HK-2 (cell line): ENCODE data around the gene FAM72C.
A peak's percentile ranks its signal among the peaks of the same experiment; 100 is the strongest.
"Not testable (repeated sequence)": the region's sequence is repeated elsewhere in the genome, so short reads cannot be mapped to it uniquely, and the experiment has no call there.

ENCODE experiments used
- DNase-seq: peaks from one replicate; pipeline ENCODE4 v3.0.0-alpha.2; 2018; ENCODE audit not compliant: unreplicated experiment

FAM72C gene

DNA sequence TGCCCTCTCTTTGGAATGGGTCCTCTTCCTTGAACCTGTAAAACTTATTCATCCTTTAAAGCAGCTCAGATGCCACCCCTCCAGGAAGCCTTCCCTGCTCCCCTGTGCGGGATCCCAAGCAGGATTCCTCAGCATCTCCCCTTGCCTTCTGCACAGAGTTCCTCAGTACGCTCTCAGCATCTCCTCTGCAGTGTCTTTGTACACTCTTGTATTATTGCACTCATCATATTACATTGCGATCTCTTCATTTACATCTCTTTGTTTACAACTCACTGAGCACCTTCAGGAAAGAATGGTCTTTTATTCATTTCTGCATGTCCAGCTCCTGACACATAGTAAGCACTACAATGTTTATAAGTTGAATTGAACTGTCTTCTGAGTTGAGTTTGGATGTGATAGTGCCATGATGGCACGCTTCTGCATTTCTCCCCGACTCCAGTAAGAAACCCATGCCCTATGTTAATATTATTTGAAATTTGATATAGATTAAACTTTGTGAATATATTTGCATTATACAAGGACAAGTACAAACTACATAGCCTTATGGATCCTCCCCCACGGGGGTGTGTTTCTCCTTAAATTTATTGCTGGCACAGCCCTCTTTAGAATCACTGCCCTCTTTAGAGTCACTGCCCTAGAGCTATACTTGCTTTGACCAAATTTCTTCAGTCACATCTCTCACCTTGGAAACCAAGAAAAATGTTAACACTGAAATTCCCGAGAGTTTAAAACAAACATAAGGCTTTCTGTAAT, 13.1 kb upstream of the FAM72C start:
- not testable (repeated sequence) for DNase-seq

DNA sequence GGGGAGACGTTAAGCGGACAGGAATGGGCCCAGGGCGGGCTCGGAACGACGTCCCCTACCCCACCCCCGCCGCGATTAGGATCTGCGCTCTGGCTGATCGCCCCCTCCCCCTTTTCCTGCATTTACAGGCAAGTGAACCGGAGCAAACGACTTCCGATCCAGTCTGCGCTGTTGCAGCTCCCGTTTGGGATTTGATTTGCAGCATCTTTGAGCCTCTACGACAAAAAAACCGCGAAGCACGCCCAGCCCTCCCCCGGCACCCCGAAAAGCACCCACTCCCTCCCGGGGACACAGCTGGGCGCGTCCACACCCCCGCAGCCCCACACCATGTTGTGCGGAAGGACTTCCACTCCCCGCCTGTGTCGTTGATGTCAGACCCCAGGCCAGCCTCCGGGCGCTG, 2.6 kb upstream of the FAM72C start:
- DNase-seq, result peak; percentile 18

DNA sequence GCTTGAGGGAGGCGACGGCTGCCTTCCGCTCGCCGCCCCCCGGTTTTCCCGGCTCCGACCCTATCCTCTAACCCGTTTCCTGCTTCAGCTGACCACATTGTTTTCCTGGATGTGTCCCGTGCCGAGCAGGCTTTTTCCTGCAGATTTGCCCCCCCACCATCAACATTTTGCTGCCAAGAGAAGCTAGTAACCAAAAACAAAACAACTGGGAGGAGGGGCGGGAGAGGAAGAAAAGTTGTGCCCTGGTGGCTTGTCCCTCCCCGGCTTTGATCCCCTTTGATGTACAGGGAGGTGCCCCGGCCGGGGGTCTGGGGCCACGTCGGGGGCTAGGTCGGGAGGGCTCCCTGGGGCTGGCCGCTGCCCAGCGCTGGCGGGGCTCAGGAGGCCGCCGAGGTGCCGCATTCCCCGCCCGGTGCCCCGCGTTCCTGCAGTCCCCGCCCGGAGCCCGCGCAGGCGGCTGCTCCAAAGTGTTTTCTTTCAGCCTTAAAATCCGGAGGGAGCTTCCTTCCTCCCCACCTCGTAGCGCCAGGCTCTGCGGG, 2.2 kb upstream of the FAM72C start:
- DNase-seq, result not testable (repeated sequence)

DNA sequence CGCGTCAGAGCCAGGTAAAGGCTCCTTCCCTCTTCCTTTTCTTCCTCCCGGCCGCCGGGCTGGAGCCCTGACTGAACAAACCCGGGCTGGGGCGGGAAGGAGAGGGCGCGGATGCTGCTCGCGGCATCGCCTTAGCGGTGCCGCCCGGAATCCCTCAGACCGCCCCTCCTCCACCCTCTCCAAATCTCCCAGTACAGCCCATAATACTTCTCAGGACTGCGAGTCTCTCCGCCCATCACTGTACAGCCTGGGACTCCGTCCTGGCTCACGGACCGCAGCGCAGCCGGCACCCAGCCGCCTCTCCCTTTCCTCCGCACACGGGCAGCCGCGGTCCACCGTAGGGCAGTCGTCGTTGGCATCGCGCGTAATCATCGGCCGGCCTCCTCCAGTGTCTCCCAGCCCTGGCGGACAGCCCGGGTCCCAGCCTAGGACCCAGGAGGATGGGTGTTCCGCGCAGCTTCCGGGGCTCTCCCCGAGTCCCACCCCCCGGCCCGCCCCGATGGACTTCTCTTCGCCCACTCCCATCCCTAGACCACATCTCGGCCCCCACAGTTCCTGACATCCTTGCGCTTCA, 1.1 kb upstream of the FAM72C start:
- DNase-seq, result not testable (repeated sequence)

DNA sequence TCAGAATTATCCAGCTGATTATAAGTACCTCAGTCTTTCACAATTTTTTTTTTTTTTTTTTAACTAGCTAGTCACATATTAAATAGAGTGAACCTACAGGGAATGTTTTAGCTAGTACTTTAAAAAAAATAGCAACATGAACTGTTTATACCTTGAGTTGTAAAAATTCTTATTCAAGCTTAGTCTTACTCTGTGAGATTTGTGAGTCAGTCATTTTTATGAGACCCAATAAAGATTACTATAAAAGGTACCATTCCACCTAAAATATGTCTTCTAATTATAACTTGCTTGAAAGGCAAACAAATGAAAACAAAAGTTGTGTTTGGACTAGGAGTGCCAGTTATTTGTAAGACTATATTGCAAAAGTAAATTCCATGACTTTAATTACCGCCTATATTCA, 5.9 kb downstream of the FAM72C start:
- DNase-seq, result not testable (repeated sequence)

DNA sequence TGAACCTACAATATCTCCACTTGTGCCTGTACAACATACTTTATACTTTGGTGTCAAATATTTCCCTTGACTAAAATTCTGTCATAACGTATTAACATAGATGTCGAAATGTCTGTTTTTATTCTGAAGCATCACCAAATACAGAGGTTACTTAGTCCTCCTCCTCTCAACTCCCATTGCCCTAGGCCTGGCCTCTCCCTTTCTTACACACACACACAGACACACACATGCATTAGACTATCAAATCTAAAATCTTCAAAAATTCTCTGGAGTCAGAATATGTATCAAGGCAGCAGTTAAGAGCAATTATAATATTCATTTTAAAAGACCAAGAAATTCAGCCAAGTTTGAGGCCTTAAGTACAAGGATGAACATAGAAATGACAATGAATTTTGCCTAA, 7.5 kb downstream of the FAM72C start:
- not testable (repeated sequence) for DNase-seq

DNA sequence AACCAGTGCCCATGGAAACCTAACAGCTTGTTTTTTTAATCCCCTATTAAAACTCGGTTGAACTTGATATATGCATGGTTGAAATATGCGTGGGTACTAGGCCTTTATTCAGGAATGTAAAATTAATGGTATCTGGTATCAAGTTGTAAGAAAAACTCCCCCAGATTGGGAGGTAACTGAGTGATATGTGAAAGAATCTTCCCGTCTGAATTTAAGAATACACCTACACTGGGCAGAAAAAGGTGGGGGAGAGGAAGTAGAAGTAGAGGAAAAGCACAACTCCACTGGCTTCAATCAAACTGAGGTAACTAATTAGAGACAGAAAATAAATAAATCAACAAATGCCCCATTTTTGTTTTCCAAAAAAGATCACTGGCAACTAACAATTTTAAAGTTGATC, 15.9 kb downstream of the FAM72C start:
- DNase-seq, result not testable (repeated sequence)

DNA sequence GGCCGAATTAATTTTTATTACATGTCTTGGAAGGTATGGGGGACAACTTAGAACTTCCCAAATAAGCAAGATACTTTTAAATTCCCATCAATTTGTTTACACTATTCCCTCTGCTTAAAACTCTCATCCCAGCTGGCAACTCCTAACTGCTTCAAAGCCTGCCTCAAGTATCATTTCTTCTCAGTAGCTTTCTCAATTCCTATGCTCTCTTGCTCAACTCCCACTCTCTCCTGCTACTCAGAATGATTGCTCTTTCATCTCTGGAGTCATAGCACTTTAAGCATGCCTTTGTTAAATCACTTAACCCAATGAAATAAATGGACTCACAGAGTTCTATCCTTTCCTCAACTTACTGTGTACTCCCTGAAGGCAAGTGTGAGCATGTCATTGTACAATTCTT, 18.9 kb downstream of the FAM72C start:
- DNase-seq, result not testable (repeated sequence)

DNA sequence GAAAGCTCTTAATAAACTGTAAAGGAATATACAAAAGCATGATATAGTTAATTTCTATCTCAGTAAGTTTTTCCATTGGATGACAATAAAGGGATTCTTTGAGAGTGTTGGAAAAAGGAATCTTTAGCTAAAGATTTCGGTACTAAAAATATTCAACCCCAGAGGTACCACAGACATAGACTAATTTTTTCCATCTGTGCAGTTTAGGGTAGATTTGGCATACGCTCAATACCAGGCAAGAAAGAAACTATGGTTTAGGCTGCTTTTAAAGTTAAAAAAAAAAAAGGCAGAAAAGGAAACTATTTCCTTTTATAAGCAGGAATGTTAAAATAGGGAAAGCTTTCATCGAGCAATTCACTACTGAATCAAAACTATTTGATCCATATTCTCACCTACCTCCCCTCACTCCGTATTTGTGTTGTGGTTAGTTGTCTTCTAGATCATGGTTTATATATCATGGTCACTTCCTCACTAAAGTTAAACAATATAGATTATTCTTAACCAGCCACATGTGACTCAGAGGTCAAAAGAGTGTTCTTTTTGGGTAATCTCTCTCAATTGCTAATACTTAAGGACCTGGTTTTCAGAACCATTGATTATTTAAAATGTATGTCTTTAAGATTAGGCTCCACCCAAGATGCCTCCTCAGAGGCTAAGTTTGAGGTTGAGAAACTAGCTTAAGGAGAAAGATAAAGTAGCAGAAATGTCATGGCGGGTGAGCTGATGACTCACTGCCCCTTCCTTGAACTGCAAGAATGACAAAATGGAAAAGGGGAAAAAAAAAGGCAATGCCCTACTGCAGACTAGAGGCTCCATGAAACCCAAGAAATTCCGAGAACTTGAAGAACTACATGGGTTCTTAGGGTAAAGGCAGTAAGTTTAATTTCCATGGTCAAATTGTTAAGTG, 20.0 kb downstream of the FAM72C start:
- not testable (repeated sequence) for DNase-seq

DNA sequence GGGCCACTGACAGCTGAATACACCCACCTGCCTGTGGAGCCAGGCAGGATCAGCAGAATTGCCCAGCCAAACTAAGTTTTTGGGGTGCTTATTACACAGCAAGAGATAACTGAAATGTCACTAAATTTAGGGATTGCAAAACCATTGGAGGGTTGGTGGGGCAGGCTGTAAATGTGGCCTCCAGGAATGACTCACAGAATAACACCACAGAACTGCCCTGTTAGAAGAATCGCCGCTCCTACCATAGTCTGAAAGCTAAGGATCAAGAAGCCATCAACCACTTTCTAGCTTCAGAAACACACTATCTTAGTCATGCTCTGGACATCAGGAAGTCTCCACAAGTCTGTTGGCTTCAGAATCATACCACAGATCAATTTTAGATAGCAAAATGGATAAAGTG, 24.0 kb downstream of the FAM72C start:
- DNase-seq, result not testable (repeated sequence)

DNA sequence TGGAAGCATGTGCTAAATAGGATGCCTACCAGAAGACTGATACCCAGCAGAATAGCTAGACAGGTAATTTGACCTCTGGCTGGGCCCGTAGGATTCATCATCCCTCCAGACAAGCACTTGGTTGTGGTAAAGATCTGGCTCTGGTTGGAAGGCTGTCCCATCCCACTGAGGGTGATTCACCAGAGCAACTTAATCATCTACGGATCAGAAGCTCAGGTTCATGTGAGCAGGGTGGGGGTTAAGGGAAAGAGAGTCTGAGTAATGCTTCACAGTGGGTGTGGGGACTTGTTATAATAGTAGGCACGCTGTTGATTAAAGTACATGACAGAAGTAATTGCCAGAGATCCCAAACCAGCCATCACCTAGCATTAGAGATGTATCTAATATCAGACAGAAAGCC, 26.5 kb downstream of the FAM72C start:
- not testable (repeated sequence) for DNase-seq

DNA sequence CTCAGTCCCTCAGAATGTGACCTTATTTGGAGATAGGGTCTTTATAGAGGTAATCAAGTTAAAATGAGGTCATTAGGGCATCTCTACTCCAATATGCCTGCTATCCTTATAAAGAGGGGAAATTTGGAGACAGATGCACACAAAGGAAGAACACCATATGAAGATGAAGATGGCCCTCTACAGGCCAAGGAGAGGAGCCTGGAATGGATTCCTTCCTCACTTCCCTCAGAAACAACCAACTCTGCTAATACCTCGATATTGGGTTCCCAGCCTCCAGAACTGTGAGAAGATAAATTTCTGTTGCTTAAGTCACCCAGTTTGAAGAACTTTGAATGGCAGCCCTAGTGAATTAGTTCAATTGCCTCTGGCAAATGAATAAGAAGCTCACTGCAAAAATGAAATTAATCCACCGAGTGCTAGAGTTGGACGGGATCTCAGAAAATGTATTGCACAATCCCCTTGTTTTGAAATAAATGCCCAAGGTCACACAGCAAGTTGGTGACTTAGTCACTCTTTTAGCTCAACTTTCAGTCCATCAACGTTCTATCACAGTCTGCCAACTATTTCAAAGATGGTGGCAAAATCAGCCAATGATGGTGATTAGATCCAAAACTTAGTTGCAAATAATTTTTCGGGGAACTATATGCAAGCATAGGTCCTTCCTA, 27.1 kb downstream of the FAM72C start:
- DNase-seq, result not testable (repeated sequence)

DNA sequence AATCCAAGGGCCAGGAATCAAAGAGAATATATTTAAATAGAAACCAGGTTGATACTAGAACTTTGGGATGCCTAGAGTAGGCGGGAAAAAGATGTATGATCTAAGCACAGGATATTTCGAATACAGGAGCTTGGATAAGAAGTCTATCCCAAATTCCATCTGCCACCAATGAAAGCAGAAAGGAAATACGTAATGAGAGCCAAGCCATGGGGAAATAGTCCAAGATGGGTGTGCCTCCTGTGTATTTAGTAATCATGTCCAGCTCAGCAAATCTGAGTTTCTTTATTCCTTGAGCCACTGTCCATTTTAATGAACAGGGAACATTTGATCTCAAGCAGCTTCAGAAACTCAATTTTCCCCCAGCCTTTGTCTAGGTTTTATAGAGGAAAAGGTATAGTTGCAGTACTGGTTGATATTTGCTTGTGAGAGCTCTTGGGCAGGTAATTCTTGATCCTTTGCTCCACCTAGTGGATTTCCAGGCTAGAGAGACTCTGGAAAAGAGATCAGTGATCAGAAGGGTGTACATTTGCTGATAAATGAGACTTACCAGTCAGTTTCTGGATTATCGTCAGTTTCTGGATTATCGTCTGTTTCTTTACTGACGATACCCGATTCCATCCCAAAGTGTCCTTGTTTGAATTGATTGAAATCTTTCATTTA, 28.3 kb downstream of the FAM72C start:
- not testable (repeated sequence) for DNase-seq

DNA sequence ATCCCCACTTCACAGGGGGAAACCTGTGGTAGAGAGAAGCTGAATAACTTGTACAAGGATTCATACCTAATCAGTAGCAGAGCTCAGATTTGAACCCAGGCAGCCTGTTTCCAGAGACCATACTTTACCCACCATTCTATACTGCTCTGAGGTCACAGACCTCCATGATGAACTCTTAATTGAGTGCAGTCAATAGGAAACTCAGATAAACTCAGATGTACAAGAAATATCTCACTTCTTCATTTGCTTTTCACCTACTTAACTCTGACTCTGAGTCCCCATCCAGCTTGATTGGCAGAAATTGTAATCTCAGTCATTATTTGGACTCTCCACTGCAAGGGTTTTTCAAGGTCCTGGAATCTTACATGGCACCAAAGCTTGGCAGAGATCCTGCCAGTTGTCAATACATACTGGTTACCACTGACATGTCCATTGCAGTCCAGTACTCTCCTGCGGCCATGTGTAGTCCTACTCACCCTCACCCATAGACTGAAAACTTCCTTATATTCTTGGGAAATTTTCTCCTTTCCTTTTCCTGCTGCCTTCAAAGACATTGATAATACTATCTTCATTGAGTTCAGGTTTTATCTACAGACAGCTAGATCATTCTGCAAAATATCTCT, 29.4 kb downstream of the FAM72C start:
- not testable (repeated sequence) for DNase-seq

DNA sequence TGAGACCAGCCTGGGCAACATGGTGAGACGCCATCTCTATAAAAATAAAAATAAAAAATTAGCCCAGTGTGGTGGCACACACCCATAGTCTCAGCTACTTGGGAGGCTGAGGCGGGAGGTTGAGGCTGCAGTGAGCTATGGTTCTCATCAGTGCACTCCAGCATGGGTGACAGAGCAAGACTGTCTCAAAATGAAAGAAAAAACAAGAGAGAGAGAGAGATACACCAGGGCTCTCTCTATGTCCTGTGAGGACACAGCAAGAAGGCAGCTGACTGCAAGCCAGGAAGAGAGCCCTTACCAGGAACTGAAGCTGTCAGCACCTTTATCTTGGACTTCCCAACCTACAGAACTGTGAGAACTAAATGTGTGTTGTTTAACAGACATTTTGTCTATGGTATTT, 32.1 kb downstream of the FAM72C start:
- DNase-seq, result not testable (repeated sequence)

DNA sequence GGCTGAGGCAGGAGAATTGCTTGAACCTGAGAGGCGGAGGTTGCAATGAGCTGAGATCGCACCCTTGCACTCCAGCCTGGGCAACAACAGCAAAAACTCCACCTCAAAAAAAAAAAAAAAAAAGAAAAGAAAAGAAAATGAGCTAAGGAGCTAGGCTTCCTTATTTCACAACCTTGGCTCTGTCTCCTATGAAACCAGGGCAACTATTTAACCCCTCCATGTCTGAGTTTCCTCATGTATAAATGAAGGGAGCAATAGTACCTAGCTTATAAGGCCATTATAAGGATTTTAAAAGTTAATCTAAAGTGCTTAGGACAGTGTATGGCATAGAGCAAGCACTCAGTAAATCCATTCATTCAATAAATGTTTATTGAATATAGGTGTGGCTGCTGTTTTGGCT, 32.9 kb downstream of the FAM72C start:
- DNase-seq, result not testable (repeated sequence)

DNA sequence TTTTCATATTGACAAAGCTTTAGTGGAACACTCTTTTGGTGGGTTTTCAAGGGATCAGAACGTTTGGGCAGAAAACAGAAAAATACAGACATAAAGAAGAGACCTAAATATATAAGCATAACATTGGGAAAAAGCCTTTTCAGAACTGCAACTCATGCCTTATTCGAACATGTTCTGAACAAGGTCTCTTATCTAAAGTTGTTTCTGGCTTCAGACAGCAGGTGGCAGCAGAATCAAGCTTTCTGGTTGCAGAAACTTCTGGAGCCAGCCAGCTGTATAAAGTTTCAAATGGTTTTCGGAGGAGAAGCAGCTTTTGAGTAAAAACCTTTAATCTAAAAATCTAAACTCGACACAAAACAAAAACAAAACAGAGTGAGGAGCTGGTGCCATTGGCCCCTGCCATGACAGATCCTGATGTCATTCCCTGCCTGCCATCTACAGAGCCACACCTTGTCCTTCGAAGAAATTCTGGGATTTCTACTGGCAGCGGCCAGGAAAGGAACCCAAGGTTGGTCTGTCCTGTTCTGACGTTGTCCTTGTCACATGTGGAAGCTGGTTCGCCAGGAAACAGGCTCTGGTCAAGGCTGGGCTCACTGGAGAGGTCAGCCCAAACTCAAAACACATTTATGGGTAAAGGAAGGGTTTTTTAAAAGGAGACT, 35.2 kb downstream of the FAM72C start:
- DNase-seq, result not testable (repeated sequence)

DNA sequence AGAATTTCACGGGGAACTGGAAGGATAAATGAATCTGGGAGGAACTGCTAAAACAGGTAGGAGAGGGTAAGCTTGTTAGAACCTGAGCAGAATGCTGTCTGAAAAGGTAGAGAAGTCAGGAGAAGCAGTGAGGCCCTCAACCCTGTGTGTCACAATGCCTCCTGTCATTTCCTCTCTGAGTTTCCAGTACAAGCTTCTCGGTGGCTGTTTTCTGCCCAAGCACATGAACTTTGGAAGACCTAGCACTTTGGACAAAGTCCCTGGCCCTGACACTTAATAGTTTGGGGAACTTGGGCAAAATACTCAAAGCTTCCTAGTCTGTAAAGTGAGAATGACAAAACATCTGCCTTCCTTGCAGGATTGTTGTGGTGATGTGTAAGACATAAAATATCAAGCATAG, 52.7 kb downstream of the FAM72C start:
- DNase-seq, result not testable (repeated sequence)

DNA sequence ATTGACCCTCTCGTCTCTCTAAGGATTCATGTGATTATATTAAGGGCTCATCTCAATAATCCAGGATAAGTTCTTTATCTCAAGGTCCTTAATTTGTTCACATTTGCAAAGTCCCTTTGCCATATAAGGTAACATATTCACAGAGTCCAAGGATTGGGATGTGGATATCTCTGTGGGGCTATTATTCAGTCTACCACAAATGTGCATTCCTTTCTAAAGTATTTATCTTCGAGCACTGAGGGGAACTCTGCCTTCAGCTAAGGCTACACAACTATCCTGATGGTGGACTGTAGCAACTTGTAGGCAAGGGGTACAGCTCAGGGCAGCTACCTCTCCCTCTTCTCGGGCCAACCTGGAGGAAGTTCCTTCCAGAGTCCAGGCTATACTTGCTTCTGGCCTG, 53.2 kb downstream of the FAM72C start:
- not testable (repeated sequence) for DNase-seq

DNA sequence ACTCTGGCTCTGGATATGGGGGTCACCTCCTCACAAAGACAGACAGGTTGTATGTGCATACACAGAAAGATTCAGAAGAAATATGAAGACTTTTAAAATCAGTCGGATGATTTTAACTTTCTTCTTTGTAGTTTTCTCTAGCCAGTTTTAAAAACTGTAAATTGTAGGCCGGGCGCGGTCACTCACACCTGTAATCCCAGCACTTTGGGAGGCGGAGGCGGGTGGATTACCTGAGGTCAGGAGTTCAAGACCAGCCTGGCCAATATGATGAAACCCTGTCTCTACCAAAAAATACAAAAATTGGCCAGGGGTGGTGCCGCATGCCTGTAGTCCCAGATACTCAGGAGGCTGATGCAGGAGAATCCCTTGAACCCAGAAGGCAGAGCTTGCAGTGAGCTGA, 58.1 kb downstream of the FAM72C start:
- not testable (repeated sequence) for DNase-seq
